ENCODE results near the gene CALU. TPM values are rescaled to one million over a fixed set of nuclear protein-coding genes. Genes with fewer than 3 reads are reported as not detected.

The CALU gene
- total RNA-seq, 1 experiment from 2014 or later = 168 TPM

DNA sequence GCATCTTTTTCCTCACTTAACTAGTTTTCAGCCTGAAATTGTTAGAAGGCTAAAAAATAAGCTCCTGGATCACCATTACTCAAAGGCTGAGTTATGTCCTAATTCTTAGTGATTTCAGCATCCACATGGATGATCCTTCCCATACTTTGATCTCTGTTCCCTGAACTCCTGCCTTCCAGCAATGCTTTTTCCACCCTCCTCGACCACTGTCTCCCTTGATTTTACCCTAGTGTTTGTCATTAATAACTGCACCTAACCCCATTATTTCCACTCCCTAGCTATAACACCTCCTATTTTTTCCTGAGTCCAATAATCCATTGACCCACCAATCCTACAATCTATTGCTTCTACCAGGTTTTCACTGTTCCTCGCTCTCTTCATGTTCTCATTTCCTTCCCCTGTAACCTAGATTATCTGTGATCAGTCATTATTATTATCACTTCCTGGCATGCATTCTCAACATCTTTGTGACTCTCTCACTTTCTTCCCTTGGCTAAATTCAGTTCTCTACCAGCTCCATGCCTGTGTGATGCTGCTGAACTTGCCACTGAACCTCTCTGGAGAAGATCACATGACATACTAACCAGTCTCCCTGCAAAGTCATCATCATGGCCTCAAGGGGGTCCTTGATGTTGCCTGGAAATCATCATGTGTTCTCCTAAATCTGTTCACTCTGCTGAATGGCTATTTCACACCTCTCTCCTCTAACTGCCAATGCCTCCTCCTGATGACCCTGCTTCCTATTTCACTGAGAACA lies 6.5 kb upstream of the CALU start:
- no peaks in the 10 kb centered on the region for H3K79me1 ChIP-seq (ENCODE audit: insufficient read depth, low read depth, low read length, poor library complexity, severe bottlenecking)
- no peaks in the 10 kb centered on the region for H3K23me2 ChIP-seq (ENCODE audit: insufficient read length, low read depth, low read length, poor library complexity, severe bottlenecking)
- no peak overlapping the region for H3K27ac ChIP-seq (ENCODE audit: insufficient read length, low read depth, low read length)
- H3K4me1 ChIP-seq (ENCODE audit: insufficient read depth, low read length) = no peaks in the 10 kb centered on the region
- no peak overlapping the region for H3K4me3 Mint-ChIP-seq
- H3K18ac ChIP-seq (ENCODE audit: insufficient read length, low read depth, low read length) = no peak overlapping the region
- no peaks in the 10 kb centered on the region for H3K79me2 ChIP-seq (ENCODE audit: insufficient read depth, low read length)
- no peak overlapping the region for H3K9ac ChIP-seq (ENCODE audit: extremely low read depth, insufficient read length, low read length)
- no peak overlapping the region for H3K23ac ChIP-seq (ENCODE audit: insufficient read length, low read depth, low read length)
- no peaks in the 10 kb centered on the region for H3K36me3 Mint-ChIP-seq (ENCODE audit: insufficient read depth in 1 of 3, low read depth in 3 of 3)
- H3K14ac ChIP-seq (ENCODE audit: insufficient read depth, low read length) = no peak overlapping the region
- no peak for DNase-seq
- H3K56ac ChIP-seq (ENCODE audit: insufficient read length, low read depth, low read length) = no peak overlapping the region
- H2BK15ac ChIP-seq (ENCODE audit: low read depth, low read length) = no peak overlapping the region
- no peak overlapping the region for H3K4me2 ChIP-seq (ENCODE audit: insufficient read depth, insufficient read length, low read length)
- no peak overlapping the region for H3K27ac Mint-ChIP-seq
- peaks cover under 1% of the 10 kb centered on the region in 2 experiments; a peak in 3 of 4 replicates for H3K4me1 Mint-ChIP-seq
- no peak overlapping the region for H2BK5ac ChIP-seq (ENCODE audit: insufficient read length, low read length)
- no peak overlapping the region for H2BK20ac ChIP-seq (ENCODE audit: low read depth, low read length, poor library complexity, severe bottlenecking)
- H2AFZ ChIP-seq (ENCODE audit: low read length) = no peak overlapping the region
- no peaks in the 10 kb centered on the region for H4K20me1 ChIP-seq (ENCODE audit: control insufficient read depth, insufficient read depth, insufficient read length)
- peaks cover 4% of the 10 kb centered on the region for H3K27me3 Mint-ChIP-seq (ENCODE audit: low read depth)
- H3K27me3 ChIP-seq (ENCODE audit: insufficient read depth, low read length) = no peaks in the 10 kb centered on the region
- WGBS (ENCODE audit: extremely low coverage, insufficient read length, low lambda C conversion rate) = no CpG with 5 or more reads among the region's 2 CpGs
- H4K5ac ChIP-seq (ENCODE audit: insufficient read length, low read depth, low read length) = no peak overlapping the region
- H2BK120ac ChIP-seq (ENCODE audit: low read depth, low read length, poor library complexity, severe bottlenecking) = no peak overlapping the region
- H3K9me3 ChIP-seq (ENCODE audit: control insufficient read depth, low read depth, low read length) = no peaks in the 10 kb centered on the region
- no peak overlapping the region for H4K91ac ChIP-seq (ENCODE audit: insufficient read length, low read depth, low read length)
- TF ChIP-seq, protein P1, sequence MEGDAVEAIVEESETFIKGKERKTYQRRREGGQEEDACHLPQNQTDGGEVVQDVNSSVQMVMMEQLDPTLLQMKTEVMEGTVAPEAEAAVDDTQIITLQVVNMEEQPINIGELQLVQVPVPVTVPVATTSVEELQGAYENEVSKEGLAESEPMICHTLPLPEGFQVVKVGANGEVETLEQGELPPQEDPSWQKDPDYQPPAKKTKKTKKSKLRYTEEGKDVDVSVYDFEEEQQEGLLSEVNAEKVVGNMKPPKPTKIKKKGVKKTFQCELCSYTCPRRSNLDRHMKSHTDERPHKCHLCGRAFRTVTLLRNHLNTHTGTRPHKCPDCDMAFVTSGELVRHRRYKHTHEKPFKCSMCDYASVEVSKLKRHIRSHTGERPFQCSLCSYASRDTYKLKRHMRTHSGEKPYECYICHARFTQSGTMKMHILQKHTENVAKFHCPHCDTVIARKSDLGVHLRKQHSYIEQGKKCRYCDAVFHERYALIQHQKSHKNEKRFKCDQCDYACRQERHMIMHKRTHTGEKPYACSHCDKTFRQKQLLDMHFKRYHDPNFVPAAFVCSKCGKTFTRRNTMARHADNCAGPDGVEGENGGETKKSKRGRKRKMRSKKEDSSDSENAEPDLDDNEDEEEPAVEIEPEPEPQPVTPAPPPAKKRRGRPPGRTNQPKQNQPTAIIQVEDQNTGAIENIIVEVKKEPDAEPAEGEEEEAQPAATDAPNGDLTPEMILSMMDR (conservative IDR thresholded peaks at IDR 0.05) = no peak
- H2AK5ac ChIP-seq (ENCODE audit: insufficient read length, low read length) = no peak overlapping the region
- H3K9me3 Mint-ChIP-seq = no peaks in the 10 kb centered on the region
- no peak overlapping the region for H2BK12ac ChIP-seq (ENCODE audit: insufficient read length, low read depth, low read length)
- no peak overlapping the region for H3T11ph ChIP-seq (ENCODE audit: low read length)
- no peak overlapping the region for H3K4ac ChIP-seq (ENCODE audit: low read depth, low read length)
- H4K8ac ChIP-seq (replicated peaks; ENCODE audit: insufficient read length, low read depth, low read length) = no peak overlapping the region

Measured in H9 (cell line).